ENCODE data around the gene SEZ6. TPM values are rescaled to one million over a fixed set of nuclear protein-coding genes. Genes with fewer than 3 reads are reported as not detected.

The SEZ6 gene
- total and polyA plus RNA-seq, 10 of the 15 experiments (the other 5 are each of a cell fraction or from before 2014, with no cell fraction given), result 0.05 to 0.87 (median 0.17) TPM; not detected in 4

GRCh38 chr17:28918295-28918694 is 87.5 kb downstream of the SEZ6 start:
- no peak for TF ChIP-seq MYC (IDR thresholded peaks at IDR 0.05; ENCODE audit: insufficient read depth, insufficient read length, insufficient replicate concordance, low read length, severe bottlenecking)
- no peak for TF ChIP-seq EED (IDR thresholded peaks at IDR 0.05; ENCODE audit: low read depth)
- no peak for TF ChIP-seq DPF2 (IDR thresholded peaks at IDR 0.05)
- no peak for TF ChIP-seq MYB (IDR thresholded peaks at IDR 0.05; ENCODE audit: borderline replicate concordance, low read depth, low read length)
- TF ChIP-seq CHD4 (IDR thresholded peaks at IDR 0.05), result no peak
- no peak for TF ChIP-seq E2F4 (IDR thresholded peaks at IDR 0.05; ENCODE audit: low read depth, low read length)
- TF ChIP-seq BHLHE40 (IDR thresholded peaks at IDR 0.05; ENCODE audit: borderline replicate concordance in 1 of 2, low read depth in 2 of 2, low read length in 1 of 2), result no peak
- TF ChIP-seq IKZF1 (conservative IDR thresholded peaks at IDR 0.05), result no peak
- no peak for TF ChIP-seq BRCA1 (IDR thresholded peaks at IDR 0.05; ENCODE audit: low read depth, low read length)
- CTCF ChIA-PET, result interaction anchor here (0.6 to 6.0 kb wide), 9 partner anchors 11 to 194 kb away, joined by 3 to 78 read pairs (median 8); partner anchors contain the start of genes NEK8 and TLCD1
- H3K79me2 ChIP-seq (ENCODE audit: control insufficient read depth, insufficient read depth, low read length), result no peaks in the 10 kb centered on the region
- H3K4me2 ChIP-seq (ENCODE audit: control insufficient read depth, insufficient read depth), result no peak overlapping the region
- no peak overlapping the region for H2AFZ ChIP-seq (ENCODE audit: control insufficient read depth, low read depth, low read length)
- no peaks in the 10 kb centered on the region for H4K20me1 ChIP-seq (ENCODE audit: control insufficient read depth, insufficient read depth)
- no peak overlapping the region for H3K4me3 ChIP-seq
- no peak overlapping the region for H3K27ac ChIP-seq (ENCODE audit: control insufficient read depth, insufficient read depth)
- BruUV-seq (replicated peaks), result no TSS peak
- no peak for DNase-seq (ENCODE audit: low read depth, low spot score)
- no peak for ATAC-seq
- RAD21 ChIA-PET (ENCODE audit: unreplicated experiment), result interaction anchor here (1.2 to 1.5 kb wide), 2 partner anchors 154 to 192 kb away, joined by 3 to 5 read pairs; no protein-coding TSS in a partner anchor
- POLR2A ChIA-PET, result interaction anchor here (1.3 kb wide), 1 partner anchor 191 kb away, joined by 4 read pairs; no protein-coding TSS in a partner anchor
- H3K4me1 ChIP-seq (ENCODE audit: control insufficient read depth, insufficient read depth, low read length), result no peaks in the 10 kb centered on the region
- intact Hi-C loops (cut with micrococcal nuclease; ENCODE audit: unreplicated experiment) (no loop called here), in situ Hi-C loops (cut with MboI) (no loop called here)
- peaks cover 32 to 54% of the 10 kb centered on the region in 2 experiments for H3K36me3 ChIP-seq (ENCODE audit: control insufficient read depth in 2 of 2, insufficient read depth in 2 of 2, low read length in 1 of 2)
- no peaks in the 10 kb centered on the region for H3K9me3 ChIP-seq (replicated peaks; ENCODE audit: control insufficient read depth, insufficient read depth, low read length)
- no peak overlapping the region for H3K9ac ChIP-seq (ENCODE audit: control insufficient read depth, insufficient read depth, low read length)
- FAIRE-seq, result no peak
- SMC1A ChIA-PET (ENCODE audit: uncharacterized antibody, unreplicated experiment), result interaction anchor here (0.8 to 4.8 kb wide), 6 partner anchors 9 to 191 kb away, joined by 3 to 40 read pairs (median 4); no protein-coding TSS in a partner anchor
- 94% methylated on average over 2 of the region's 2 CpGs for WGBS (ENCODE audit: insufficient coverage, insufficient replicate concordance, low lambda C conversion rate, missing lambda C conversion rate)
- no peaks in the 10 kb centered on the region for H3K27me3 ChIP-seq (replicated peaks in 1 of 2; ENCODE audit: control insufficient read depth in 2 of 2, insufficient read depth in 2 of 2, low read length in 1 of 2)

Measured in GM12878 (cell line).